H1 (cell line): ENCODE measurements around the gene MINAR2. TPM values are rescaled to one million over a fixed set of nuclear protein-coding genes. Genes with fewer than 3 reads are reported as not detected.
A peak's percentile ranks its signal among the peaks of the same experiment; 100 is the strongest.

ENCODE experiments used
- CTCF ChIA-PET: fragments of 300-600 bp; sonication (Branson Sonifier 250); formaldehyde crosslinking; loops from one replicate; lab custom pipeline; 2021; ENCODE audit not compliant: partially characterized antibody; lab: Charles Lee
- POLR2A ChIA-PET: fragments of 300-600 bp; sonication (Branson Sonifier 250); formaldehyde crosslinking; loops from one replicate; lab custom pipeline; 2021; ENCODE audit warnings: inconsistent platforms; ENCODE audit not compliant: partially characterized antibody; lab: Charles Lee
- DNase-seq, 2 experiments: peaks; one replicate each; pipeline versions ENCODE4 v3.0.0 to v3.0.0-alpha.2; 2010 to 2022; ENCODE audit warnings: low spot score in 2 of 2, low read depth in 1 of 2, mixed read lengths in 1 of 2
- FAIRE-seq: peaks from 2 replicates; lab custom pipeline; 2011; peaks lifted over from hg19 to GRCh38; lab: Jason Lieb, UNC
- H2AFZ ChIP-seq: 2 replicates; pipeline ENCODE4 v1.8.1; 2012; ENCODE audit warnings: low read length, inconsistent platforms
- H2AK5ac ChIP-seq: 2 replicates; pipeline ENCODE4 v1.6.1; 2013; ENCODE audit warnings: low read depth, low read length
- H2BK120ac ChIP-seq: replicated peaks from 2 replicates; pipeline ENCODE3; 2013; ENCODE audit warnings: low read depth, low read length, inconsistent platforms
- H2BK12ac ChIP-seq: 2 replicates; pipeline ENCODE4 v1.6.1; 2013; ENCODE audit warnings: low read depth, low read length
- H2BK15ac ChIP-seq: 2 replicates; pipeline ENCODE4 v1.6.1; 2013; ENCODE audit warnings: low read length
- H2BK20ac ChIP-seq: 2 replicates; pipeline ENCODE4 v1.6.1; 2013; ENCODE audit warnings: low read length
- H2BK5ac ChIP-seq: 2 replicates; pipeline ENCODE4 v1.6.1; 2013; ENCODE audit warnings: low read depth, low read length
- H3K14ac ChIP-seq: 2 replicates; pipeline ENCODE4 v1.6.1; 2013; ENCODE audit warnings: inconsistent platforms; ENCODE audit not compliant: insufficient read length
- H3K18ac ChIP-seq: 2 replicates; pipeline ENCODE4 v1.6.1; 2013; ENCODE audit warnings: low read length; ENCODE audit errors: extremely low read depth
- H3K23ac ChIP-seq: 2 replicates; pipeline ENCODE4 v1.6.1; 2013; ENCODE audit warnings: inconsistent platforms; ENCODE audit not compliant: insufficient read length
- H3K23me2 ChIP-seq: 2 replicates; pipeline ENCODE4 v1.6.1; 2013; ENCODE audit warnings: low read depth, low read length
- H3K27ac ChIP-seq: 2 replicates; pipeline ENCODE4 v1.6.1; 2011; ENCODE audit warnings: low read depth, low read length, inconsistent platforms
- H3K27me3 ChIP-seq, 4 experiments: replicated peaks in 1 of 4; 1 replicate in 1 of 4; 2 replicates in 3 of 4; pipeline versions ENCODE4 v1.6.1 to v1.8.1; 2011 to 2013; ENCODE audit warnings: low read length in 3 of 4, mild to moderate bottlenecking in 3 of 4, inconsistent platforms in 2 of 4, mixed read lengths in 2 of 4, moderate library complexity in 1 of 4; ENCODE audit not compliant: control insufficient read depth in 3 of 4, insufficient read depth in 3 of 4; ENCODE audit errors: extremely low read depth in 1 of 4
- H3K36me3 ChIP-seq, 4 experiments: 2 replicates each; pipeline versions ENCODE4 v1.6.1 to v1.8.1; 2011 to 2013; ENCODE audit warnings: mild to moderate bottlenecking in 4 of 4, low read length in 3 of 4, moderate library complexity in 2 of 4, control low read depth in 1 of 4, inconsistent platforms in 1 of 4; ENCODE audit not compliant: insufficient read depth in 4 of 4, control insufficient read depth in 2 of 4
- H3K4ac ChIP-seq: replicated peaks from 2 replicates; pipeline ENCODE3; 2013; ENCODE audit warnings: low read length, low read depth, mixed read lengths, inconsistent platforms; ENCODE audit not compliant: insufficient read length
- H3K4me1 ChIP-seq, 4 experiments: replicated peaks in 1 of 4; 1 replicate in 1 of 4; 2 replicates in 3 of 4; pipeline versions ENCODE4 v1.6.1 to v1.8.1; 2011 to 2013; ENCODE audit warnings: low read length in 3 of 4, inconsistent platforms in 2 of 4, mixed read lengths in 1 of 4; ENCODE audit not compliant: insufficient read depth in 4 of 4, control insufficient read depth in 3 of 4
- H3K4me2 ChIP-seq, 2 experiments: 2 replicates each; pipeline versions ENCODE4 v1.6.1 to v1.8.1; 2011 to 2013; ENCODE audit warnings: low read depth in 2 of 2, low read length in 2 of 2, control low read depth in 1 of 2, inconsistent platforms in 1 of 2, mild to moderate bottlenecking in 1 of 2; ENCODE audit not compliant: insufficient read depth in 1 of 2
- H3K4me3 ChIP-seq, 4 experiments: fragments of 200-600, 300-600 bp in 1 of 4; sonication (generic), shearing (Covaris generic), sonication (Bioruptor Twin) in 1 of 4; 2 replicates each; pipeline versions ENCODE4 v1.5.1 to v1.8.1; 2011 to 2016; ENCODE audit warnings: low read length in 4 of 4, low read depth in 3 of 4, control low read depth in 2 of 4, inconsistent platforms in 2 of 4, mild to moderate bottlenecking in 2 of 4, mixed read lengths in 1 of 4, moderate library complexity in 1 of 4; ENCODE audit not compliant: insufficient read depth in 2 of 4; ENCODE audit errors: extremely low read depth in 1 of 4
- H3K56ac ChIP-seq: replicated peaks from 2 replicates; pipeline ENCODE3; 2013; ENCODE audit warnings: low read depth, mild to moderate bottlenecking, mixed read lengths, low read length, inconsistent platforms; ENCODE audit not compliant: insufficient read length
- H3K79me1 ChIP-seq: 2 replicates; pipeline ENCODE4 v1.6.1; 2013; ENCODE audit warnings: low read depth, low read length, control low read depth
- H3K79me2 ChIP-seq, 2 experiments: 2 replicates each; pipeline versions ENCODE4 v1.6.1 to v1.8.1; 2012 to 2013; ENCODE audit warnings: low read length in 2 of 2, mild to moderate bottlenecking in 2 of 2, inconsistent platforms in 1 of 2; ENCODE audit not compliant: insufficient read depth in 2 of 2, control insufficient read depth in 1 of 2
- H3K9ac ChIP-seq, 4 experiments: replicated peaks in 1 of 4; 1 replicate in 1 of 4; 2 replicates in 3 of 4; pipeline versions ENCODE4 v1.6.1 to v1.8.1; 2011 to 2013; ENCODE audit warnings: low read depth in 3 of 4, low read length in 3 of 4, control low read depth in 2 of 4, mild to moderate bottlenecking in 2 of 4, moderate library complexity in 2 of 4, inconsistent platforms in 1 of 4; ENCODE audit errors: extremely low read depth in 1 of 4
- H3K9me3 ChIP-seq, 2 experiments: 2 replicates each; pipeline versions ENCODE4 v1.6.1 to v1.8.1; 2012 to 2013; ENCODE audit warnings: mild to moderate bottlenecking in 2 of 2, moderate library complexity in 2 of 2, control low read depth in 1 of 2, inconsistent platforms in 1 of 2, low read depth in 1 of 2, low read length in 1 of 2, mixed read lengths in 1 of 2; ENCODE audit not compliant: insufficient read depth in 2 of 2
- H4K20me1 ChIP-seq, 2 experiments: replicated peaks in 1 of 2; 2 replicates each; pipeline versions ENCODE3 to v1.8.1; 2011 to 2013; ENCODE audit warnings: inconsistent platforms in 2 of 2, low read length in 2 of 2, mild to moderate bottlenecking in 1 of 2; ENCODE audit not compliant: insufficient read depth in 2 of 2, control insufficient read depth in 1 of 2
- H4K5ac ChIP-seq: 2 replicates; pipeline ENCODE4 v1.6.1; 2013; ENCODE audit warnings: low read length, low read depth, mixed read lengths, inconsistent platforms; ENCODE audit not compliant: insufficient read length
- H4K8ac ChIP-seq: 2 replicates; pipeline ENCODE4 v1.8.0; 2013; ENCODE audit warnings: mild to moderate bottlenecking, moderate library complexity, low read length, inconsistent platforms; ENCODE audit not compliant: insufficient read depth; ENCODE audit errors: extremely low read depth
- H4K91ac ChIP-seq: replicated peaks from 2 replicates; pipeline ENCODE3; 2013; ENCODE audit warnings: low read length, mixed read lengths, inconsistent platforms; ENCODE audit not compliant: insufficient read length
- BACH1 ChIP-seq: IDR thresholded peaks from 2 replicates; pipeline ENCODE4 v1.6.1; 2012; ENCODE audit warnings: low read length, improper control_type of control experiment
- CTCF ChIP-seq, 3 experiments: IDR thresholded peaks; 1 replicate in 2 of 3; 2 replicates in 1 of 3; pipeline versions ENCODE4 v1.5.1 to v1.6.1; 2011; ENCODE audit warnings: low read length in 3 of 3, mild to moderate bottlenecking in 3 of 3, inconsistent platforms in 2 of 3, low read depth in 1 of 3, moderate library complexity in 1 of 3; ENCODE audit not compliant: insufficient read depth in 1 of 3; ENCODE audit errors: control extremely low read depth in 1 of 3
- GABPA ChIP-seq: IDR thresholded peaks from 2 replicates; pipeline ENCODE4 v1.6.1; 2011; ENCODE audit warnings: mild to moderate bottlenecking, low read length, moderate library complexity, borderline replicate concordance; ENCODE audit not compliant: insufficient read depth
- JUND ChIP-seq: IDR thresholded peaks from 2 replicates; pipeline ENCODE4 v1.6.1; 2011; ENCODE audit warnings: mild to moderate bottlenecking, improper control_type of control experiment, low read length
- MAFK ChIP-seq: IDR thresholded peaks from 2 replicates; pipeline ENCODE4 v1.6.1; 2012; ENCODE audit warnings: low read depth, mild to moderate bottlenecking, improper control_type of control experiment, low read length
- RAD21 ChIP-seq, 2 experiments: IDR thresholded peaks in 1 of 2; conservative IDR thresholded peaks in 1 of 2; 2 replicates each; pipeline ENCODE4 v1.6.1; 2011; ENCODE audit warnings: low read depth in 2 of 2, low read length in 2 of 2, improper control_type of control experiment in 1 of 2, inconsistent platforms in 1 of 2, mild to moderate bottlenecking in 1 of 2, moderate library complexity in 1 of 2
- SP2 ChIP-seq: IDR thresholded peaks from 2 replicates; pipeline ENCODE4 v1.6.1; 2012; ENCODE audit warnings: mild to moderate bottlenecking, low read length, inconsistent platforms
- TBP ChIP-seq: IDR thresholded peaks from 2 replicates; pipeline ENCODE4 v1.6.1; 2011; ENCODE audit warnings: low read depth, low read length, improper control_type of control experiment
- TEAD4 ChIP-seq: IDR thresholded peaks from 2 replicates; pipeline ENCODE4 v1.6.1; 2012; ENCODE audit warnings: low read depth, low read length, inconsistent platforms, mixed read lengths
- YY1 ChIP-seq: IDR thresholded peaks from 2 replicates; pipeline ENCODE4 v1.6.1; 2011; ENCODE audit warnings: low read depth, mild to moderate bottlenecking, low read length
- ZNF274 ChIP-seq: IDR thresholded peaks from 2 replicates; pipeline ENCODE4 v1.7.0; 2012; ENCODE audit warnings: low read length, borderline replicate concordance; ENCODE audit errors: extremely low read depth
- WGBS, 2 experiments: shearing (Covaris generic) in 1 of 2; methylation state at CpG; one replicate each; pipeline versions ENCODE4 v1.1.6 to v1.1.7; 2013 to 2015; ENCODE audit warnings: low lambda C conversion rate in 2 of 2, mixed read lengths in 2 of 2, inconsistent platforms in 1 of 2, low coverage in 1 of 2, missing lambda C conversion rate in 1 of 2; ENCODE audit not compliant: insufficient replicate concordance in 2 of 2, insufficient coverage in 1 of 2, insufficient read length in 1 of 2; ENCODE audit errors: extremely low coverage in 1 of 2, missing lambda C conversion rate in 1 of 2; 5-methylcytosine and 5-hydroxymethylcytosine counted together
- polyA plus RNA-seq, 7 experiments: library from polyadenylated mRNA; depleted of rRNA in 3 of 7; stranded (reverse) in 5 of 7; unstranded in 2 of 7; fragments of >200 nt in 5 of 7; fragments of 200-250 nt in 2 of 7; gene quantifications; 1 replicate in 5 of 7; 2 replicates in 1 of 7; 4 replicates in 1 of 7; pipeline versions ENCODE4 v1.2.1 to v1.2.3, GENCODE V29; 2011 to 2013; ENCODE audit warnings: missing spikeins in 2 of 7, mixed read lengths in 2 of 7
- total RNA-seq: library from RNA; stranded (reverse); fragmentation: NEBNext Ultra II Directional; extraction: Animal tissue kit (Norgen Biotek cat#: 25700); gene quantifications from 2 replicates; pipeline ENCODE4 v1.2.1, GENCODE V29; 2021

Gene MINAR2
- total and polyA plus RNA-seq, 2 of the 8 experiments (the other 6 are each of a cell fraction or from before 2014, with no cell fraction given) = 0.17 TPM; not detected in 1

GRCh38 chr5:129767927-129768380 is 20.1 kb downstream of the MINAR2 start:
- peak; percentile 99 for FAIRE-seq
- no peaks in the 10 kb centered on the region for H3K23me2 ChIP-seq

More at GRCh38 chr5:129767927-129768380, 20.1 kb downstream of the MINAR2 start:
- no peak overlapping the region for H3K9ac ChIP-seq
- H3K27ac ChIP-seq = no peak overlapping the region
- no peak overlapping the region for H4K91ac ChIP-seq
- 4% methylated on average over 3 of the region's 3 CpGs; no CpG with 5 or more reads in 1 of the 2 experiments for WGBS, 2 experiments
- no peak overlapping the region for H3K14ac ChIP-seq
- H2BK20ac ChIP-seq = no peak overlapping the region
- H3K9me3 ChIP-seq = no peaks in the 10 kb centered on the region
- no peak overlapping the region for H3K56ac ChIP-seq
- ChIA-PET CTCF (interaction anchor here (0.6 to 13.7 kb wide), 33 partner anchors 9 to 1239 kb away, joined by 3 to 290 read pairs (median 4); partner anchors contain the start of genes ISOC1 and MINAR2), POLR2A (interaction anchor here (0.6 kb wide), 1 partner anchor 864 kb away, joined by 3 read pairs; no protein-coding TSS in a partner anchor)
- no peaks in the 10 kb centered on the region for H3K79me2 ChIP-seq
- no peak overlapping the region for H4K8ac ChIP-seq
- no peaks in the 10 kb centered on the region for H3K79me1 ChIP-seq
- no peak overlapping the region for H2BK120ac ChIP-seq
- H3K4me2 ChIP-seq = no peak overlapping the region
- no peak for TF ChIP-seq SP2
- no peak for TF ChIP-seq ZNF274
- TF ChIP-seq TBP = no peak
- peak in 2 of 3 experiments; percentile 97 to 99; a peak in 3 of 4 replicates for TF ChIP-seq CTCF (IDR thresholded peaks at IDR 0.05; ENCODE audit: control extremely low read depth in 1 of 3, insufficient read depth in 1 of 3, low read depth in 1 of 3, low read length in 3 of 3)
- peak; percentile 38; the same call in 1 of the 2 replicates for TF ChIP-seq BACH1
- peak; percentile 96 to 98 for TF ChIP-seq RAD21 (IDR thresholded peaks at IDR 0.05 in 1 of 2, conservative IDR thresholded peaks at IDR 0.05 in 1 of 2; ENCODE audit: low read depth in 2 of 2, low read length in 2 of 2)
- no peak for TF ChIP-seq TEAD4
- TF ChIP-seq GABPA = no peak
- peak; percentile 33; the same call in 1 of the 2 replicates for TF ChIP-seq MAFK
- TF ChIP-seq JUND = 0 out of 2 replicates have a peak, but pooled peaks have one; percentile 34
- TF ChIP-seq YY1 = peak; percentile 77; the same call in 1 of the 2 replicates
- H2BK15ac ChIP-seq = no peak overlapping the region
- no peak overlapping the region for H2BK12ac ChIP-seq
- H3K18ac ChIP-seq = no peak overlapping the region
- H3K4me3 ChIP-seq = no peak overlapping the region
- no peak overlapping the region for H3K4ac ChIP-seq
- H3K4me1 ChIP-seq = peaks cover 0 to 7% (median 0%) of the 10 kb centered on the region in 4 experiments; a peak in 2 of 7 replicates
- DNase-seq = peak; percentile 25 to 76
- H2AFZ ChIP-seq = peak overlapping the region; percentile 55; the same call in 1 of the 2 replicates
- H3K23ac ChIP-seq = no peak overlapping the region
- no peak overlapping the region for H2BK5ac ChIP-seq
- H4K5ac ChIP-seq = no peak overlapping the region
- H4K20me1 ChIP-seq = no peaks in the 10 kb centered on the region
- no peaks in the 10 kb centered on the region for H3K36me3 ChIP-seq
- no peaks in the 10 kb centered on the region; a peak in 1 of 7 replicates for H3K27me3 ChIP-seq
- no peak overlapping the region for H2AK5ac ChIP-seq
